MV-4-11 (cell line): ENCODE data around the gene UBE2I.
A peak's percentile ranks its signal among the peaks of the same experiment; 100 is the strongest.
"Not testable (repeated sequence)": the region's sequence is repeated elsewhere in the genome, so short reads cannot be mapped to it uniquely, and the experiment has no call there.

Source experiments
- DNase-seq: peaks from one replicate; lab custom pipeline; 2025; lab: John Stamatoyannopoulos, UW

UBE2I gene

GRCh38 chr16:1293921-1294656 is 15.3 kb upstream of the UBE2I start:
- DNase-seq, result peak; percentile 19

DNA sequence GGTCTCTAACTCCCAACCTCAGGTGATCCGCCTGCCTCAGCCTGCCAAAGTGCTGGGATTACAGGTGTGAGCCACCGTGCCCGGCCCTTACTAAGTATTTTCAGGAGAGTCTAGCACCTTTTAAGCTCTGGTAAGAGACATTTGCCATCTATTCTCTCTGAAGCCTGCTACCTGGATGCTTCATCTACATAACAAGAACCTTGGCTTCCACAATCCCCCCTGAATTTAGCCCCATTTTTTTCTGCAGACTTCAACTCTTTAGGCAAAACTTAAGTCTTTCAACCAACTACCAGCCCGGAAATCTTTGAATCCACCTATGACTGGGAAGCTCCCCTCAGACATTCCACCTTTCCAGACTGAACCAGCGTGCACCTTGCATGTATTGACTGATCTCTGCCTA is 14.0 kb upstream of the UBE2I start:
- DNase-seq, result no peak

DNA sequence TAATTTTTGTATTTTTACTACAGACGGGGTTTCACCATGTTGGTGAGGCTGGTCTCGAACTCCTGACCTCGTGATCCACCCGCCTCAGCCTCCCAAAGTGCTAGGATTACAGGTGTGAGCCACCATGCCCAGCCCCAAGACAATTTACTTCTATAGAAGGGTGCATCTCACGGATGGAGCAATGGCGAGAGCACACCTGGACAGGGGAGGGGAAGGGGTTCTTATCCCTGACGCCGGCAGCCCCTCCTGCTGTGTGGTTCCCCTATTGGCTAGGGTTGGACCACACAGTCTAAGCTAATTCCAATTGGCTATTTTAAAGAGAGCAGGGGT is 12.8 kb upstream of the UBE2I start:
- DNase-seq, result not testable (repeated sequence)

DNA sequence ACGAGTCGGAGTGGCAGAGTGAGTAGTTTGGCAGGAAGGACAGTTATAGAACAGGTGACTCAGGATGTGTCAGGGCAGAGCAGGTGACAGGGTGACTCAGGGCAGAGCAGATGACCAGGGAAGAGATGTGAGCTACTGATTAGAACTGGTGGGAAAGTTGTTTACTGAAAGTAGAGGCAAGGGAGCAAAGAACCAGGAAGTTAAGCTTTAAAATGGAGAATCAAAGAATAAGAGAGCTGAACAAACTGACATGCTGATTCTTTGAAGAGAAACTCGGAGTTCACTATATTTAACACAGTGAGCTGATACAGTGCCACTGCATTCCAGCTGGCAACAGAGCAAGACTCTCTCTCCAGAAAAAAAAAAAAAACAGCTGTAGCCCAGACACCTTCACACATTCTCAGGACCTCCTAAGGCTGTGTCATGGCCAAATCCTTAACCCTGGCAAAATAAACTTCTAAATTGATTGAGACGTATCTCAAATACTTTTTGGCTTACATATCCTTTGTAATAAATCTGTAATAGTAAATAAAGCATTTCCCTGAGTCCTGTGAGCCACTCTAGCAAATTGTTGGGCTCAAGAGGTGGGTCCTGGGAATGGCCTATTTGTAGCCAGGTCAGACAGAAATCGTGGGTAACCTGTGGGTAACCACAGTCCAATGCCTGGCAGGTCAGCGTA is 12.3 kb upstream of the UBE2I start:
- DNase-seq, result no peak

DNA sequence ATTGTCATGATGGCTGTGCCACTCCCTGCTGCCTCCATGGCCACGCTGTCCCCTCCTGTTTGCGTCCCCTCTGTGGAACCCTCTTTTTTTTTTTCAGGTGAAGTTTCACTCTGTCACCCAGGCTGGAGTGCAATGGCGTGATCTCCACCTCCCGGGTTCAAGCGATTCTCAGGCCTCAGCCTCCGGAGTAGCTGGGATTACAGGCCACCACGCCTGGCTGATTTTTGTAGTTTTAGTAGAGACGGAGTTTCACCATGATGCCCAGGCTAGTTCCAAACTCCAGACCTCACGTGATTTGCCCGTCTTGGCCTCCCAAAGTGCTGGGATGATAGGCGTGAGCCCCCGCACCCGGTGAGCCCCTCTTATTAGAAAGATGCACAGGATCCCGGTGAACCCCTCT is 11.0 kb upstream of the UBE2I start:
- no peak for DNase-seq

DNA sequence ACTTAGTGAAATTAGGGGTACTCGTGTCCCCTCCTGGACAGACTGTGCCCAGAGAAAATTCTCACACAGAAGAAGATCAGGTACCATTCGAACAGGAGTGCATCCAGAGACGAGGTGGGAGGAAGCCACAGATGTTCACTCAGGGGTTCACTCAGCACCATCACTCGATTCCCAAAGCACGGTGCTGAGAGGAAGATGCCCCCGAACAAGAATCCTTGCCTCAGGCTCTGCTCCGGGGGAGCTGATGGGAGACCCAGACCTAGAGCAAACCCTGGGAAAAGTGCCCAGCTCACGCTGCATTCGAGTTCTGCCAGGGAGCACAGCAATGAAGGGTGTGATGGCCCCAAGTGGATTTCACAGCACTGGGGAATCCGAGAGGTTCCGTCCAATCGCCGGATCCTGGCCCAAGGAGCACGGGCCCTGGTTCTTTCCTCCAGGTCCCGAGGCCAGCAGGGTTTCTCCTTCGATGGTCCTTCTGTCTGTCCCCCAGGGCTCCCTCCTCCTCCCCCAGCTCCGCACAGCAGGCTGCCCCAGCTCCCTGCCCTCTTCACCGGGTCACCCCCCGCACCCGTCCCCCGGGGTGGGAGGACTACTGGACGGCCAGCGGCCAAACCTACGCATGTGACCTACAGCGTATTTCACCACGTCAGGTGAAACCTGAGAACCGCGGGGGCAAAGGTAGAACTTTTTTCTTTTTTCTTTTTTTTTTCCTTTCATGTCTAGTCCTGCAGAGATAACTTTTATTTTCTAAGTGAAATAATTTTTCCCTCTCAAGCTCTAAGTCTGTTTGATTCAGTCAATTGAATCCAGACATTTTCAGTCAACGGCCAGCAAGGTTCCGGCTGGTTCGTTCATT is 10.2 kb upstream of the UBE2I start:
- DNase-seq, result no peak

DNA sequence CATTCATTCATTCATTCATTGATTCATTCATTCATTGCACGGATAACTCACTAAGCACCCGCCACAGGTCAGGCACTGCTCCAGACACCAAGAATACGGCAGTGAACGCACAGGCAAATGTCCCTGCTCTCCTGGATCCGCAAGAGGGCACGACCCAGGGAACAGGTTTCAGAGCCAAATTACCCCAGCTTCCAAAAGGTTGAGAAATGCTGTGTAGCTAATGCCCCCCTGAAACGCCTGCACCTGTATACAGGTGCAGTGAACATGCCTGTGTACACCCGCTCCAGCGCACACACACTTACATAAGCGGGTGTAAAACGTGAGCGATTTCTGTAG is 9.6 kb upstream of the UBE2I start:
- no peak for DNase-seq

GRCh38 chr16:1300664-1301476 is 8.6 kb upstream of the UBE2I start:
- peak; percentile 35 for DNase-seq

GRCh38 chr16:1301562-1301961 is 7.9 kb upstream of the UBE2I start:
- no peak for DNase-seq

DNA sequence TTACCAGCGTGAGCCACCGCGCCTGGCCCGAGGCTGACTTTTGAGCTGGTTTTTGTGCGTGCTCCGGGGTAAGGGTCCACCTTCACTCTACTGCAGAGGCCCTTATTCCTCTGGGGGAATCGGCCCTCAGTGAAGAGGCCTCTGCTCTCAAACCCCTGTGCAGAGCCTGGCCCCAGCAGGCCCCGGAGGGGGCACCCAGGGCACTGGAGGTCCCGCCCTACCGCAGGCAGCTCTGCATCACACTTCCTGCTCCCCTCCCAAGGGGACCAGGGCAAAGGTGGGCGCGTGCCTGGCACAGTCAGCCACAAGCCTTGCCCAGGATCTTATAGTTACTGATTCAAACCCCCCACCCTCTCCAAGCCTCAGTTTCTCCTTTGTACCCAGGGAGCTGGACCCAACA is 3.6 kb upstream of the UBE2I start:
- DNase-seq, result no peak

- DNase-seq, result no peak
Observed at GRCh38 chr16:1306334-1306733, 3.1 kb upstream of the UBE2I start.

GRCh38 chr16:1308036-1308976 is 1.1 kb upstream of the UBE2I start:
- peak; percentile 58 for DNase-seq

DNA sequence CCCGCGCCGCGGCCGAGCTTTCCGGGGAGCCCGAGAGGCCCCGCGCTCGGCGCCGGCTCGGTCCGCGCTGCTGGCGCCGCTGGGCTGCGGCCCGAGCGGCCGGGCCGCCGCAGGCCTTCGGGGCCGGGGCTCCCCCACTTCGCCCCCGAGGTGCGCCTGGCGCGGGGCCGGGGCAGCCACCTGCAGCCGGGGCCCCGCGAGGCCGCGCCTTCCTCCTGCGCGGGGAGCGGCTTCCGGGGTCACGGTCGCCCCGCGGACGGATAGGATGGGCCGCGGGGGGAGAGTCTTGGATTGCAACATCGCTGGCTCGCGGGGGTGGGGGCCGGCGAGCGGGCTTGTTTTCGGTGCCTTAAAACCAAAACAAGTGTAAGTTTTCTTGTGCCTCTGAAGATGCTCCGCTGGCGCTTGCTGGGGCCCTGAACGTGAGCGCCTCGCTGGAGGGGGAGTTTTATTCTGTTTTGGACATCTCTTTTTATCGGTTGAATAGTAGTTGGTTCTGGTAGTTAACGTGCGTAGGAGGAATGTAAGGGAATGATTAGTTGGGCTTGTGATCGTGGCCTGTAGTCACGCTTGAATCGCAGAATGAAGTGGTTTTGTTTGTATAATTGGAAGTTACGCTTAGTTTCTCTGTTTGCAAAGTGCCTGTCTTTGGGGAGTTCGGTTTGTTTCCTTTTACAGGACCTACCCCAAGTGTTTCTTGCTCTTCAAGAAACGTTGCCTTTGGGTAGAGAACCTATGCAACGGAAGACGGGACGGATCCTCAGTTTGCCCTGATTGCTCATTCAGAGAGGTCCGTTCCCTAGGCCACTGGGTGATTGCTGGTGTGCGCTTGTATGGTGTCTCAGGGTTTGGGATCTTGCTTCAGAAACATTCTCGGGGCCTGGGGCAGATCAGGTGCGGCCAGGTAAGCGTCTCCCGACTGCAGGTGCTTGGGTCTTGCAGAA is 724 bp downstream of the UBE2I start:
- DNase-seq, result peak; percentile 29

- DNase-seq, result no peak
Observed at GRCh38 chr16:1310832-1311200, 1.4 kb downstream of the UBE2I start.

GRCh38 chr16:1311212-1311737 is 1.8 kb downstream of the UBE2I start:
- DNase-seq, result no peak

DNA sequence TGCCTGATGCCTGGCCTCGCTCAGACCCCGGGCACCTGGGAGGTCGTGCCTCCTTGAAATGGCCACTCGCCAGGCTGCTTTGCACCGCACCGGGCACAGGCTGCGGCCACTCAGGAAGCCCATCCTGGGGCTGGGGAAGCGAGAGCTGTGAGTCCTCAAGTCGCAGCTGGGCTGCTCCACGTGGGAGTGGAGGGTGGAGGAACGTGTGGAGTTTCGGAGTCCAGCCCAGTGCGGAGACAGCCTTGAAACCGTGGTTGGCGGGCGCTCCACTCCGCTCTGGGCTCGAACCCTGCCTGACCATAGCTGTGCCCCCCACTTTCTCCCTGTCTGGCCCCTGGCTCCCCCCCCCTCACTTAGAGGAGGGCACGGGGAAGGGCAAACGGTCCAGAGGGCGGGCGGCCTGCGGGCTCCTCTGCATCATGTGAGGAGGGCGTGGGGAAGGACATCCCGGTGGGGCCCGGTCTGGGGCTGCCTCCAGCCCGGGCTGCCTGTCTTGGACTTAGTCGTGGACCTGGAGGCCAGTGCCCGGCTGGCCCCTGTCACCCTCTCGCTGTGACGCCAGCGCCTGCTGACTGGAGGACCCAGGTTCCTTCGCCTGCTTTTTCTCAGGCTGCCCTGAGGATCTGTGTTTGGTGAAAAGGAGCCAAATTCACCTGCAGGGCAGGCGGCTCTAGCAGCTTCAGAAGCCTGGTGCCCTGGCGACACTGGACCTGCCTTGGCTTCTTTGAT is 2.5 kb downstream of the UBE2I start:
- no peak for DNase-seq

DNA sequence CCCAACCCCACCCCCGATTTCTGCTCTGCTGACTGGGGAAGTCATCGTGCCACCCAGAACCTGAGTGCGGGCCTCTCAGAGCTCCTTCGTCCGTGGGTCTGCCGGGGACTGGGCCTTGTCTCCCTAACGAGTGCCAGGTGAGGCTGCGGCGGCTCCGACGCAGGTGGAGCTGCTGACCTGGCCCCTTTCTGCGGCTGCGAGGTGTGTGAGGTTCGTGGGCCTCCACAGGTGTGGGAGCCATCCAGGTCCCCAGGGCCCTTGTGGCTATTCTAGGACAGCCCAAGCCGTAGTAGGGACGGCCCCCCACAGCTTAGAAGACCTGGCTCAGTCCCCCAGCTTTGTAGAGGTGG is 3.0 kb downstream of the UBE2I start:
- no peak for DNase-seq

DNA sequence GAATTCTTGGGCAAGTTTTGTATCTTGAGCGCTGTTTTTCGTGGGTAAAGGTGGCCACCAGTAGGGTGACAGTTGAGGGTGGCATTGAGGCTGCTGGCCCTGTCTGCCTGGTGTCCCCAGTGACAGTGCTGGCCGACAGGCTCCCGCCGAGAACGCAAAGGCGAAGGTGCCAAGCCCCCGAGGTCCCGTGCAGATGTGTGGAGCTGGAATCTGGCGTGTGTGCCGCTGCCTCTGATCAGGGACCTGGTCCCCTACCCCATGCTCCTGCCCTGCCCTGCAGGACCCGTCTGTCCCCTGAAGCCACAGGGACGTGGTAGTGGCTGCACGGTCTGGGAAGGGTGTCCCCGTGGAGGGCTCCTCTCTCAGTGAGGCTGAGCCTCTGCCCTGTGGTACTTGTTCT is 3.5 kb downstream of the UBE2I start:
- DNase-seq, result no peak

DNA sequence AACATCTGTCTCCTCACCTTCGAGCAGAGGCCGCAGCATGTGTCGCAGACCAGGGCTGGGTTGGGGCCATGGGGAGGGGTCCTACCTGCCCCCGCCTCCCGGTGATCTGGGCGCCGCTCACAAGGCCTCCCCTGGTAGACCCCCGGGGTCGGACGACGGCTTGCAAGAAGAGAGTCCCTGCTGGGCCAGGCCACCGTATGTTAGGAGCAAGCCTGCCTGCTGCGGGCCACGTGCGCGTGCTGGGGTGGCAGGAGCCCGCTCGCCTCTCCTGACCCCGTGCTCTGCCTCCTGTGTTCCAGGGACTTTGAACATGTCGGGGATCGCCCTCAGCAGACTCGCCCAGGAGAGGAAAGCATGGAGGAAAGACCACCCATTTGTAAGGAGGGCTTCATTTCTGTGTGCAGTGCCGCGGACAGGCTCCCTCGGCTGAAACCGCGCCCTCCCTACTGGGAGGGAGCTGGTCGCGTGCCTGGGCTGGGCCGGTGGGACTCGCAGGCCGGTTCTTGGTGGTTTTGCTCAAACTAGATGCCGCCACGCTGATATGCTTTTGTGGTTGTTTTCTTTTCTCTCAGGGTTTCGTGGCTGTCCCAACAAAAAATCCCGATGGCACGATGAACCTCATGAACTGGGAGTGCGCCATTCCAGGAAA is 4.4 kb downstream of the UBE2I start:
- DNase-seq, result no peak
